GM18861 (cell line): Measurements from ENCODE around the gene SH3TC2.

Experiments
- ATAC-seq: cut with Tn5 transposase; IDR thresholded peaks from one replicate; pipeline ENCODE4 v1.9.1; 2021; ENCODE audit not compliant: unreplicated experiment

SH3TC2 gene

DNA sequence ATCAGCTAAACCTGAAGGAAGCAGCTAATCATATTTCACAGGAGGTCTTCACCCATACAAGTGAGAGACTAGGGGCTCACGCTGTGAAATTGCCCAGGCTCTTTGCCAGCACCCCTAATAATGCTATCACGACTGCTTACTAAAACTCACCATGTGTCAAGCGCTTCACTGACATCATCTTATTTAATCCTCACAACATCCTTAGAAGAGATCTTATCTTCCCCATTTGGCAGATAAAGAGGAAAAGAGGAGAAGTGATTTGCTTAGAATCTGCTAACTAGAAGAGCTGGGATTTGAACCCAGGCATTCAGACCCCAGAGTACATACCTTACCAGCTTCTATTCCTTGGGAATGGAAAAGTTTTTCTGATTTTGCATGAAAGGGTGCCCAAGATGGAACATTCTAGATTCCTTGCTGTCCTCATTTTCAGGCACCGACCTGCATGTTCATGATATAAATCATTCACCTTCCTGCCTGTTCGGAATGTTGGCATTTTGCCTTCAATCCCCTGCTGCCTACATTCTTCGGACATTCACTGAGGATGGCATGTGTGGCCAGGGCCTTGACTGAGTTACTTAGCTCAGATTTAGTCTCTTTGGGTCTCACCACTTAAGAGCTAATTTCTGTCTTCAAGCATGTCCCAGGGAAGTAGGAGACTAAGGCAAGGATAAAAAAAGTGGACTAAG, 88.1 kb downstream of the SH3TC2 start:
- ATAC-seq, result no peak

DNA sequence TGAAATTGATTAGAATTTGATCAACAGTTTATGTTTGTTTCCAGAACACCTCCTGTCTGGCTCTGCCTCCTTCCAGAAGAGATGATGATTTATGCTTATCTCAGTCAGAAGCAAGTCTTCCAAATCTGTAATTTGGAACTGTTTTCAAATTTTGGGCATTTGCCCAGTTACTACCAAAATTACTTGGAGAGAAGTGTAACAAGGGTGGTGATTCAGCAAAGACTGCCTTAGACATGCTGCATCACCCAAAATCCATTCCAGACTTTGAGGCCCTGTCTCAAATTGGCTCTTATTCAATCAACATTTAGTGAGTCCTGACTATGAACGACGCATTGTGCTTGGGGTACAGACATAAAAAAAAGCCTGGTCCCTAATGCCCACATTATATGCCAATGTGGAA, 89.4 kb downstream of the SH3TC2 start:
- ATAC-seq, result no peak

DNA sequence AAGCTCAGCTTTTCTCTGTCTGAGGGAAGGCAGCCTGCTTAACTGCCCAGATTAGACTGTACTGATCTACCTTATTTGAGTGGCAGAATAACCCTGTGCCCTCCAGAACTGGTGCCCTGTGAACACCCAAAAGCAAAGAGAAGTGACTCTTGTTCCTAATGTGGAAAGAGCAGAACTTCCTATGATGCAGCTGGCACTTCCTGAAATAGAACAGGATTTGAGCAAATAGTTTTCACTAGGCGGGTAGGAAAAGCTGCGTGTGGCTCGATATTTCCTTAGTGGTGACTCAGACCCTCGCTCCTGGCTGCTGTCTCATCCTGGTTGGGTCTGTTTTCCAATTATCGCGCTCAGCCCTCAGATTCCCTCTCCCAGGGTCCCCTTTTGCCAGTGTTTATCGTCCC, 89.9 kb downstream of the SH3TC2 start:
- no peak for ATAC-seq

DNA sequence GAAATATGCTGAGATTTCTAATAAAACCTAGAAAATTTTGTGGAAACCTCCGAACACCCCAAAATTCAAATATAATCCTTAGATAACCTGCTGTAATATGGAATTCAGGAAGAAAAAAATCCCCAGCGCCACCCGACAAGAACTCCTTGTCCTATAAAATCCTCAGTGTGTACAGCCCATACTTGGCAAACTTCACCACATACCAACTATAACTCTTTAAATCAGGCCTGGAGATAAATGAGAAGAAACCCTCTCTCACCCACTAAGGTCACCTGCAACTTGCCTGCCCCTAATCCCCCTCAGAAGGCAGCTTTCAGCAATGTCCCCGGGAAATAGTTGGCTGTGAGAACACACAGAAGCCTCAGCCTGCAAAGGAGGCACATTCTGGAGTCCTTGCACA, 90.5 kb downstream of the SH3TC2 start:
- no peak for ATAC-seq

DNA sequence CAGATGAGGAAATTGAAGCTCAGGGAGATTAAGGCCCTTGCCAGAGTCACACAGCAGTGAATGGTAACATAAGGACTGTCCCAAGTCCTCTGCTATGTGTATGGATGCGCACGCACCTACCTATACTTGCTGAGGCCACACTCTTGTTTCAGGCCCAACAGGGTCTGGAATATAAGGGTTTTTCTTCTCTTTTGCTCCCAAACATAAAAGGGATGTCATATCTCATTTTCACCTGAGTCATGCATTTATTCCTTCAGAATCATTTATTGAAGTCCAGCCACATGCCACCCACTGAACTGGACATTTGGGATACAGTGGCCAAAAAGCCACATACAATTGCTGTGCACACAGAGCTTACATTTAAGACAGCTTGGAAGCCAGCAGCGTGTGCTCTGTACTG, 92.0 kb downstream of the SH3TC2 start:
- no peak for ATAC-seq

DNA sequence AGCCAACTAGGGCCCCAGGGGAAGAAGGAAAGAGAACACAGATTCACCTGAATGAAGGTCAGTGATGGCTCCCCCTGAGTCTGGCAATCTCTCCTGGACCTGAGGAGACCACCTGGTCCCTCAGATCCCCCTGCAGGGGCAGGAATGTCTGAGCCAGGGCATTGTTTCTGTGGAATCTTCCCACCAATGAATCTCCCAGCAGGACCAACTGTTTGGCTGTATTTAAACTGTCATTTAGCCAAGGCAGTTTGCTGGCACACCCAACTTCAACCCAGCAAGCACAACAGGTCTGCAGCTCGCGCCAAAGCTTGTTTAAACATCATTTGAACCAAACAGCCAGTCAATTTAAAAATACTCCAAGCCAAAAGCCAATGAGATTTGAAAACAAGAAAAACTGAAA, 92.6 kb downstream of the SH3TC2 start:
- no peak for ATAC-seq

DNA sequence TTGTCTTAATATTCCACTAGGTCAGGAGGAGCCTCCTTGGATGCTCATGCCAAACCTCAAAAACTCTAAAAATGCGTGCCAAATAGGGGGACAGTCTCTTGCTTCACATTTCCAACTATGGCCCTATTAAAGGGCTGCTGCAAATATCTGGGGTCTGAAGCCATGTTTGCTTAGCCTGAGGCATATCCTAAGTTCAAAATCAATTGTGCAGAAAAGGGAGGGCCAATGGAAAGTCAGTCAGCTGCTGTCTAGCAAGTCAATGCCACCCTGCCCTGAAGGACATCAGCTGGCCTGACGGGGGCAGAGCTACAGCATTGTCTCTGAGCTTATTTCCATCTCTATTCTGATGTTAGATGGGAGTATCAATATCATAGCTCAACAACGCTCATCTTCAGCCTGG, 93.6 kb downstream of the SH3TC2 start:
- ATAC-seq, result no peak

DNA sequence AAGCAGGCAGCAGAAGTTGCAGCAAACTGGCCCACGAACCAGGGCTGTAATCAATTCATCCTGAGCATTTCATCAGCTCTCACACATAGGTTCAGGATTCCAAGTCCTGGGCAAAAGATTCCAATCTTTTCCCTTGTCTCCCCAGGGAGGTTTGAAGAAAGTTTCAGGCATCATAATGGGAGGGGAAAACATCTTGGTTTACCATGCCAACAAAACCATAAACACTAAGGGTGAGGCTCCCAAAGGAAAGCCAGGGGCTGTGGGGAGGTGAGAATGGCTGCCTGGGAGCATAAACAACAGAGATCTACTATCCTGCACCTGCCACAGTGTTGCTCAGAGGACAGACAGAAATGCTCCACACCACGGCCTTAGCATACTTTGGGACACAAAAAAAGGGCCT, 94.6 kb downstream of the SH3TC2 start:
- no peak for ATAC-seq

DNA sequence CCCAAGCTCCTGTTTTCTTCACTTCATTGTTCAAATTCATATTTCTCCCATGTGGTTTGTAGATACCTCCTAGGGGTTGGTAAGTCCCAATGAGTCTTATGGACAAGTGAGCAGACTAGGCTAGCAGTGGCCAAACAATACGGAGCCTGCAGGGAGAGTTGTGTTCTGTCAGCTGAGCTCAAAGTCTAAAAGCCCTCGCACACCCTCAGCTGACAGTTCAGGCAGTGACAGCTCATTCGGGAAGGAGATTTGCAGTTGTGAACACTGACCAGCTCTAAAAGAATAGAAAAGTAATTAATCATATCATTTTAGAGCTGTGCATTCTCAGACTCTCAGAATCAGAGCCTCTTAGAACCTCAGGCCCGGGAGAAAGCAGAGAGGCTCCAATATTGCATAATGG, 95.1 kb downstream of the SH3TC2 start:
- no peak for ATAC-seq

DNA sequence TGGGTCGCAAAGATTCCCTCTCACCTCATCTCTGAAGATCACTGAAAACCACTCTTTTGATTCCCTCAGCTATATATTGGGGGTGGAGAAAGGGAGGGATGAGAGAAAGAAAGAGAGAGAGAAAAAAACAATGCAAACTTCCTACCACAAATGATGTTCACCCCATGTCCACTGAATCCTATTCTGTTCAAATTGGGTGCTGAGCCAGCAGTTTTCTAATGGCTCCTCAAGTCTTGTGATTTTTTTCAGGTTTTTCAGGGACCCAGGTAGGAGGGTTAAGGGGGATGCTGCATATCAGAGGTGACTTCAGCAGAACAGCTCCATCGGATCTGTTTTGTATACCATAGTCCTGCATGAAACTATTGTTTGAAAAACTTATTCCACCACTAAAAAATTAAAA, 95.9 kb downstream of the SH3TC2 start:
- ATAC-seq, result no peak

DNA sequence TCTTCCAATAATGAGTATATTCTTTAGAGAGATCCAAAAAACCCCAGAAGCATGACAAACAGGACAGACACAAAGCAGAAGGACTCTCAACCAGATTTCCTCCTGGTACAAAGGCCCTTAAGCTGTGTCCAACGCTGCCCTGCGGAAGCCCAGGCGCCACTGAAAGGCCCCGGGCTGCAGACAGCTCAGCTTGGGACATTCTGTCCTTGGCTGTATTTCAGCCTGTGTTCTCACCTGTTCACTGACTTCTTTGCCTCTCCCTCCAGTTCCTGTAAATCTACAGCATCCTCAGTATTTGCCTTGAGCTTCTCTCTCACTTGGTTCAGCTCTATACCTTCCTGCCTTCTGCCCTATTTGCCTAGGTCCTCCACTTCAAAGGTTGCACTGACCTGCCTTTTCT, 96.5 kb downstream of the SH3TC2 start:
- no peak for ATAC-seq

DNA sequence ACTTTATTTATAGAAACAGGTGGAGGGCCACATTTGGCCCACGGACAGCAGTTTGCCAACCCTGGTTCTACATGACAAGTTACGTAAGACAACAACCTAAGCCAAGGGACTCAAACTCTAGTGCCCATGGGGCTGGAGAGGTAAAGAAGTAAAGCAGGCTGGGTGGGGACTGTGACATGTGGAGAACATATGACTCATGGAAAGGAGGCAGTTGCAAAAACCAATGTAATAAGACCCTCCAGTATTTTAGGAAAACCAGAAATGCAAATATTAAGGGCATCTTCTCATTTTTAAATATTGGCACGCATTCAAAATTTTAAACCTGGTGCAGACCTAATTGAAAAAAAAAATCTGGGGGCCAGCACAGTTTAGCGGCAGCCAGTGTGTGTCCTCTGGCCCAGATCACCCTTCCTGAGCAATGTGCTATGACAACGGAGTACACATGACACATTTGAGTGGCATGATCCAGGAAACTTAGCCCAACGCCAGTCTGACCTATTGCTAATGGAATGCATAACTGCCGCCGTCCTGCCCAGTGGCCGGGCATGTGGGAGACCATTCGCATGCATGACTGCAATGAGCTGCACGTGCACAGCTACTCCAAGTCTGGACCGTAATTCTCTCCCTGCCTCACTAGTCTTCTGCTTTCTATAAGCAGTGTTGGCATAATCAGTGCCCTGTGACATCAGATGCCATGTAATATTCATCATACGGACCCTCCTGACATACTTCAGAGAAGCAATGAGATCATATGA, 97.2 kb downstream of the SH3TC2 start:
- no peak for ATAC-seq

DNA sequence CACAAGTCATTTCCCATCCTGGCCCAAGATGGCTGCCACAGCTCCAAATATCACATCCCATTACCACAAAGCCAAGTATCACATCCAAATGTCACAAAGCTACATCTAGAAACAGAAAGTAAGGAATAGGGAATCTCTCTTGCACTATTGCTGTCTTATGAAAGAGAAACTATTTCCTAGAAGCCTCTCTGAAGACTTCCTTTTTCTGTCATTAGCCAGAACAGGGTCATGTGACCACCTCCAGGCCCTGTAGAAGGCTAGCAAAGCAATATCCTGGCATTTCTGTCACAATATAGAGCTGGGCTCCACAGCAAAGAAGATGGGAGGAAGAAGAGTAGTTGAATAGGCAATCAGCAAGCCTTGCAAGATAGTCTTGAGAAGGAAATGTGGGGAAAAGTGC, 99.2 kb downstream of the SH3TC2 start:
- ATAC-seq, result peak; percentile 51

DNA sequence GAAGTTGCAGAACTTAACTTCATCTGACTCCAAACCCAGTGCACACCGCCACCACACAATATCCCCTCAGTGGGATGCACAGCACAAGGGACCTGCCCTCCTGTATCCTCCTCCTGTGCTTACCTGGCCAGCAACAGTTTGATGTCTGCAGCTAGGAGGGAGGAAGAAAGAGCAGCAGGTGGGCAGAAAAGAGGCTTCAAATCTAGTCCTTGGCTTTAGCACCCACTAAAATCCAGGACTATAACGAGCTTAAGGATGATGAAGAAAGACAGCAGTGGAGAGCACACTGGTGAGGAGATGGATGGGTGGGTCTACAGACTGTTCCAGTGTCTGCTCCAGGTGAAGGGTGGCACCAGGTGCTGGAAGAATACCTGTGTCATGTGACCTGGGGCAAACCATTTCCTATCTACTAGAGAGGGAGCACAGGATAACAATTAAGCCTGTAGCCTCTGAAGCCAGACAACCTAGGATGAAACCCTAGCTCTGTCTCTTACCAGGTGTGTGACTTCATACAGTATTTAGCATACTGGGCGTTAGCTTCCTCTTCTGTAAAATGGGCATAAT, 100.0 kb downstream of the SH3TC2 start:
- ATAC-seq, result no peak

DNA sequence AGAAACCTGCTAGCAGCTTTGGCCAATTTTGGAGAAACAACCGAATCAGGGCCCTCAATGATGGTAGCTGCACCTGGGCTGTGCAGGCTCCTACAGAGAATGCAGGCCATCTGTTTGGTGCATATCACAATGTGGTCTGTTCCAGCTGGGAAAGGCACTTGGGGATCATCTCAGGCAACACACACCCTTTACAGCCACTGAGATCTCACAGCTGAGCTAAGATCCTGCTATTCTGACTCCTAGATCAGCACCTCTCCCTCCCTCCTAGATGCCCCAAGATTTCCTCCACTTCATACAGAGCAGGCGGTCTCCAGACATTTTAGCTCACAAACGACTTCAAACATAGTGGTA, 100.7 kb downstream of the SH3TC2 start:
- ATAC-seq, result no peak

DNA sequence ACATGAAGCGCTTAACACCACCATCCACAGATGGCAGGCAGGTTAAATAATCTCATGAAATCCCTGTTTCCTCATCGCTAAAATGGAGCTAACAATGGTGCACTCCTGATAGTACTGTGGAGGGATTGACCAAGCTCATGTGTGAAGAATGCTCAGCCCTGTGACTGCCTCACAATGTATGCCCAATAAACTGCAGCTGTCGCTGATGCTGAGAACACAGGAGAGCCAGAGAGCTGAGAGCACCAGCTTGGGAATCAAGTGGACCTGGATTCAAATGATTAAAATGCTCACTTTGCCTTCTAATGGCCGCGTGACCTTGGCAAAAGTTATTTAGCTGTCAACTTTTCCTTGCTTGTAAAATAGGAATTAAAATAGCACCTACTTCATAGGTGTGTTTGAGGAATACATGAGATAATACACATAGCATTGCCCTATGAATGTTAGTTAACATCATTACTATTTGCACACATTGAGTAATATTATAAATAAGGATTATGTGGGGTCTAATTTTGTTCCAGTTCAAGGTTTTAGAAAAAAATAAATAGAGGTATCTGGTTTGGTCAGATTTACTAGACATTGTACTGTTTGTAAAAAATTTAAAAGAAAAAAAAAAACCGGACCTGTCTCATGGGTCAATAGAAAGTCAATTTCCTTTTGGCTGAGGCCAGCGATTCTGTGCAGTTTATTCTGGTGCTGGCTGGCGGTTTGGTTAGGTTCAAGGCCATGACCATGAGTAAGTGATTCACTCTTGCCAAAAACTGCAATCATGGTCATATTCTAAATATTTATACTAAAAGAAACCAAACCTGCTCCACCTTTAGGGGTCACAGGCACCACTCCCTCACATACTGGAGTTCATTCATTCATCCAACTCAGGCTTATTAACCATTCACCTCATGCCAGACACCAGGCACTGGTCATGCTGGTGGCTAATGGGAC, 101.3 kb downstream of the SH3TC2 start:
- ATAC-seq, result no peak

DNA sequence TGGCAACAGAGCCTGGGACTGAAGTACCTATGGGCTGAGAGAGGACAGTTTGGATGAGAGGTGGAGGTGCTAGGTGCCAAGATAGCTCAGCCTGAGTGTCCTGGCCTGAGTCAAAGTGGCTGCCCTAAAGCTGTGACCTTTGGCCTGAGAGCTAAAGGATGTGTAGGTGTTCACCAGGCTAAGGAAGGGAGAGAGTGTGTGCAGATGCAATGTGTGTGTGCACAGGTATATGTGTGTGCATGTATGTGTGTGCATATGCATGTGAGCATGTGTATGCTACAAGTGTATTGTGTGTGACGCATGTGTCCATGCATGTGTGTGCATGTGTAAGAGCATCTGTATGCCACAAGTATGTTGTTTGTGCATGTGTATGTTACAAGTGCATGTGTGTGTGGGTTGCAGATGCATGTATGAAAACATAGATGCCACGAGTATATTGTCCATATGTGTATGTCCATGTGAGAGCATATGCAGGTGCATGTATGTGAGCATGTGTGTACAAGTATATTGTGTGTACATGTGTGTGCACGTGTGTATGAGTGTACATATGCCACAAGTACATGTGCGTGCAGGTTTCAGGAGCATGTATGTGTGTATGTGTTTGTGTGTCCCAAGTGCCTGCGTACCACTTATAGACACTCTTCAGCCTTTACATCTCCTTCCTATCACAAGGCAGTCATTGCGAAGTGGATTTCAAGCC, 102.6 kb downstream of the SH3TC2 start:
- ATAC-seq, result no peak

DNA sequence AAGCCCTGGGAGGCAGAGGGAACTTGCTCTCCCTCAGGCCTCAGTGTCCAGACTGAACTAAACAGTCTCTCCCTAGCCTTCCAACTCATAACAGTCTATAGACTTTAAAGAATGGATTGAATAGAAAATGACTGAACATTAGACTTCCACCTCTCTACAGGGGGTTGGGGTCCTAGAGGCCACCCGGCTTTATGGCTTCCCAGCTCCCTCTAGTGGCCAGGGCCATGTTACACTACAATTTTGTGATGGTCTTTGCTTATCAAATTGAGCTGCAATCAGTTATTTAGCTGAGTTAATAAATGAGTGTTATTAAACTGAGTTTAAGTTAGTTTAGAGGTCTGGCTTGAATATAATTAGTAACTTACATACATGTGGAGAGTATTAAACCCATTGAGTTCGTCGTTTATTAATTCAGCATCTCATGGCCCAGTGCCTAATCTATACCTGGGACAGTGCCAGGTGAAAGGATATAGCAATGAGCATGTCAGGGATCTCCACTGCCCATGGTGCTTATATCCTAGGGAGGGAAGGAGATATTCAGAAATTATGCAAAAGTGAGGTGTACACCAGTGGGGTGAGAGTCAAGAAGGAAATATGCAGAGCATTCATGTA, 105.2 kb downstream of the SH3TC2 start:
- ATAC-seq, result no peak

DNA sequence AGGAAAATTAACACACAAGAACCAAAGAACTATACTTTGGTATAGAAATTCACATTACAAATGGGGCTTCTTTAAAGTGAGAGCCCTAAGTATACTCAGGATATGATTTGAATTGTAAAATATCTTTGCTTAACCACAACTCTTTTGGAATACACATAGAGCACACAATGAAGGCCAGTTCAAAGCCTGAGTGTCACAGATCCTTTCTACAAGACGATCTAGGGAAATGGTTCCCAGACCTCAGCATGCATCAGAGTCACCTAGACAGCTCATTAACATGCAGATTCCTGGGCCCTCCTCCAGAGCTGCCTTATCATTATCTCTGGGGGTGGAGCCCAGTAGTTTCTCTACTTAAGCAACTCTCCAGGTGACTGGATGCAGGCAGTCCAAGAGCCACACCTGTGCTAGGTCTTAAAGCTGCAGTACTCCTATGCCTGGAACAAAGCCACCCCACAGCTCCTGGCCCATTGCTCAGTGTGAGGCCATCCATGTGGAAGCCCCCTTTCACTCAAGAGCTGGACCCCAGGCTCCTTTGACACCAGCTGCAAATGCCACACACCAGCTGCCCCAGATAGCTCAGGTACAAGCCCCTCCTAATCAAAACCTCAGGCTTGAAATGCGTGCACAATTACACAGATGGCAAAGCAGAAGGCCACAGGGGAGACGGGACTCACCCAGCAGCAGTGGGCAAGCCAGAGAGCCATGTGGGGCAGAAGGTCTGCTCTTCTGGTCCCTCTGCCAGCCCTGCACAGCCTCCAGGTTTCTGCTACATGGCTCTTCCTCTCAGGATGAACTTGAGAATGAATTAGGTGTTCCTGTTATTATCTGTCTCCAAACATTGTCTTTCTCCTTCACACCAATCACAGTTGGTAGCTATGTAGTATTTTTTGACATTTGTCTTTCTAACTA, 106.1 kb downstream of the SH3TC2 start:
- ATAC-seq, result no peak
